ENCODE measurements around the gene LBH. TPM values are rescaled to one million over a fixed set of nuclear protein-coding genes. Genes with fewer than 3 reads are reported as not detected.
A peak's percentile ranks its signal among the peaks of the same experiment; 100 is the strongest.

The LBH gene
- total RNA-seq, 1 experiment from 2014 or later = 159 TPM

GRCh38 chr2:30253873-30254684 is 22.7 kb downstream of the LBH start:
- H3K27ac Mint-ChIP-seq (ENCODE audit: unreplicated experiment) = peak overlapping the region; percentile 82
- peaks cover 43% of the 10 kb centered on the region for H3K4me1 ChIP-seq
- H3K4me3 Mint-ChIP-seq (ENCODE audit: unreplicated experiment) = peak overlapping the region; percentile 64
- CTCF ChIA-PET = interaction anchor here (0.5 to 1.4 kb wide), 4 partner anchors 22 to 457 kb away, joined by 3 to 6 read pairs (median 4); partner anchors contain the start of gene LBH
- H3K27me3 Mint-ChIP-seq (ENCODE audit: insufficient read depth, unreplicated experiment) = no peaks in the 10 kb centered on the region
- H3K9me3 Mint-ChIP-seq (ENCODE audit: unreplicated experiment) = no peaks in the 10 kb centered on the region
- DNase-seq = no peak
- H3K36me3 Mint-ChIP-seq (ENCODE audit: insufficient read depth, unreplicated experiment) = peaks cover 76% of the 10 kb centered on the region
- H3K4me1 Mint-ChIP-seq (ENCODE audit: low read depth, unreplicated experiment) = peaks cover 29% of the 10 kb centered on the region
- intact Hi-C loops (cut with micrococcal nuclease; ENCODE audit: unreplicated experiment) = loop anchor here (1.0 to 2.0 kb wide), 4 partner anchors 15 to 46 kb away; no protein-coding TSS in a partner anchor
- POLR2A ChIA-PET = interaction anchor here (0.5 to 1.3 kb wide), 3 partner anchors 19 to 50 kb away, joined by 3 to 8 read pairs (median 3); partner anchors contain the start of gene LBH
- TF ChIP-seq CTCF (IDR thresholded peaks at IDR 0.05; ENCODE audit: insufficient read depth in 1 of 2, low read depth in 1 of 2, low read length in 1 of 2, severe bottlenecking in 1 of 2, unreplicated experiment in 1 of 2) = no peak
- H3K4me3 ChIP-seq (ENCODE audit: low read depth, low read length) = no peak overlapping the region
- H3K27me3 ChIP-seq (replicated peaks; ENCODE audit: control insufficient read depth, insufficient read depth, low read length) = no peaks in the 10 kb centered on the region
- BruUV-seq (replicated peaks) = no TSS peak
- no peaks in the 10 kb centered on the region for H3K9me3 ChIP-seq
- H3K36me3 ChIP-seq (ENCODE audit: control insufficient read depth, insufficient read depth, low read length) = no peaks in the 10 kb centered on the region; the same call in 1 of the 2 replicates

GRCh38 chr2:30254685-30255001 is 23.3 kb downstream of the LBH start:
- no peaks in the 10 kb centered on the region; the same call in 1 of the 2 replicates for H3K36me3 ChIP-seq (ENCODE audit: control insufficient read depth, insufficient read depth, low read length)
- Mint-ChIP-seq H3K27ac (ENCODE audit: unreplicated experiment) (no peak overlapping the region), H3K9me3 (ENCODE audit: unreplicated experiment) (no peaks in the 10 kb centered on the region), H3K27me3 (ENCODE audit: insufficient read depth, unreplicated experiment) (no peaks in the 10 kb centered on the region), H3K4me1 (ENCODE audit: low read depth, unreplicated experiment) (peaks cover 24% of the 10 kb centered on the region), H3K36me3 (ENCODE audit: insufficient read depth, unreplicated experiment) (peaks cover 76% of the 10 kb centered on the region), H3K4me3 (ENCODE audit: unreplicated experiment) (no peak overlapping the region)
- intact Hi-C loops (cut with micrococcal nuclease; ENCODE audit: unreplicated experiment) = no loop called here
- BruUV-seq (replicated peaks) = no TSS peak
- ChIA-PET CTCF (interaction anchor here (1.4 kb wide), 1 partner anchor 22 kb away, joined by 3 read pairs; no protein-coding TSS in a partner anchor), POLR2A (no interaction called here)
- H3K4me1 ChIP-seq = peaks cover 41% of the 10 kb centered on the region
- no peaks in the 10 kb centered on the region for H3K9me3 ChIP-seq
- no peak for DNase-seq
- TF ChIP-seq CTCF (IDR thresholded peaks at IDR 0.05; ENCODE audit: insufficient read depth in 1 of 2, low read depth in 1 of 2, low read length in 1 of 2, severe bottlenecking in 1 of 2, unreplicated experiment in 1 of 2) = no peak
- no peaks in the 10 kb centered on the region for H3K27me3 ChIP-seq (replicated peaks; ENCODE audit: control insufficient read depth, insufficient read depth, low read length)
- no peak overlapping the region for H3K4me3 ChIP-seq (ENCODE audit: low read depth, low read length)

- BruUV-seq (replicated peaks) = no TSS peak
- peaks cover 23% of the 10 kb centered on the region for H3K4me1 Mint-ChIP-seq (ENCODE audit: low read depth, unreplicated experiment)
- Histone ChIP-seq H3K27me3 (replicated peaks; ENCODE audit: control insufficient read depth, insufficient read depth, low read length) (no peaks in the 10 kb centered on the region), H3K36me3 (ENCODE audit: control insufficient read depth, insufficient read depth, low read length) (no peaks in the 10 kb centered on the region; the same call in 1 of the 2 replicates), H3K9me3 (no peaks in the 10 kb centered on the region), H3K4me1 (peaks cover 41% of the 10 kb centered on the region), H3K4me3 (ENCODE audit: low read depth, low read length) (no peak overlapping the region)
- no peaks in the 10 kb centered on the region for H3K9me3 Mint-ChIP-seq (ENCODE audit: unreplicated experiment)
- H3K27me3 Mint-ChIP-seq (ENCODE audit: insufficient read depth, unreplicated experiment) = no peaks in the 10 kb centered on the region
- CTCF ChIA-PET = no interaction called here
- H3K36me3 Mint-ChIP-seq (ENCODE audit: insufficient read depth, unreplicated experiment) = peaks cover 76% of the 10 kb centered on the region
- intact Hi-C loops (cut with micrococcal nuclease; ENCODE audit: unreplicated experiment) = no loop called here
- peak overlapping the region; percentile 55 for H3K27ac Mint-ChIP-seq (ENCODE audit: unreplicated experiment)
- no peak for TF ChIP-seq CTCF (IDR thresholded peaks at IDR 0.05; ENCODE audit: insufficient read depth in 1 of 2, low read depth in 1 of 2, low read length in 1 of 2, severe bottlenecking in 1 of 2, unreplicated experiment in 1 of 2)
- H3K4me3 Mint-ChIP-seq (ENCODE audit: unreplicated experiment) = no peak overlapping the region
- POLR2A ChIA-PET = no interaction called here
- no peak for DNase-seq
Measured at GRCh38 chr2:30255026-30255425, 23.7 kb downstream of the LBH start.

Measured in Caco-2 (cell line).